ENCODE measurements around the gene RNASEH1.

RNASEH1 gene

GRCh38 chr2:3603536-3604206, 45.5 kb upstream of the RNASEH1 start:
- TF ChIP-seq CTCF (IDR thresholded peaks at IDR 0.05): no peak
- TF ChIP-seq ZFX (IDR thresholded peaks at IDR 0.05; ENCODE audit: borderline replicate concordance): no peak
- H3K27ac ChIP-seq: no peak overlapping the region

- 0 out of 2 replicates have a peak overlapping the region, but pooled peaks have one; percentile 37 for H3K27ac ChIP-seq
Observed at GRCh38 chr2:3602553-3603339, 44.6 kb upstream of the RNASEH1 start.

GRCh38 chr2:3601561-3602271, 43.6 kb upstream of the RNASEH1 start:
- peak overlapping the region; percentile 37 for H3K27ac ChIP-seq
- TF ChIP-seq CTCF (IDR thresholded peaks at IDR 0.05) (no peak), ZFX (IDR thresholded peaks at IDR 0.05; ENCODE audit: borderline replicate concordance) (no peak)

More at GRCh38 chr2:3602553-3603339, 44.6 kb upstream of the RNASEH1 start:
- TF ChIP-seq CTCF (IDR thresholded peaks at IDR 0.05) (no peak), ZFX (IDR thresholded peaks at IDR 0.05; ENCODE audit: borderline replicate concordance) (no peak)

GRCh38 chr2:3600256-3600855, 42.2 kb upstream of the RNASEH1 start:
- H3K27ac ChIP-seq: no peak overlapping the region
- no peak for TF ChIP-seq ZFX (IDR thresholded peaks at IDR 0.05; ENCODE audit: borderline replicate concordance)

GRCh38 chr2:3598912-3599854, 41.0 kb upstream of the RNASEH1 start:
- H3K27ac ChIP-seq: no peak overlapping the region
- TF ChIP-seq CTCF (IDR thresholded peaks at IDR 0.05) (no peak), ZFX (IDR thresholded peaks at IDR 0.05; ENCODE audit: borderline replicate concordance) (no peak)

GRCh38 chr2:3598197-3598910, 40.2 kb upstream of the RNASEH1 start:
- TF ChIP-seq CTCF (IDR thresholded peaks at IDR 0.05) (no peak), ZFX (IDR thresholded peaks at IDR 0.05; ENCODE audit: borderline replicate concordance) (no peak)
- no peak overlapping the region for H3K27ac ChIP-seq
